Limb (tissue), 2 donors: ENCODE data around the gene UBE3B.
A peak's percentile ranks its signal among the peaks of the same experiment; 100 is the strongest.

Source experiments
- DNase-seq, 2 donors: peaks; one replicate each; pipeline ENCODE4 v3.0.0-alpha.2; 2016; ENCODE audit errors: extremely low spot score in 2 of 2

The UBE3B gene

GRCh38 chr12:109449845-109450532 is 27.4 kb upstream of the UBE3B start:
- no peak for DNase-seq

GRCh38 chr12:109450980-109451379 is 26.5 kb upstream of the UBE3B start:
- DNase-seq, result no peak

- DNase-seq, result no peak
Measured at GRCh38 chr12:109451400-109451799, 26.0 kb upstream of the UBE3B start.

GRCh38 chr12:109452489-109452888 is 24.9 kb upstream of the UBE3B start:
- no peak for DNase-seq

- DNase-seq, result no peak
Measured at GRCh38 chr12:109455706-109456105, 21.7 kb upstream of the UBE3B start.

GRCh38 chr12:109458086-109458485 is 19.3 kb upstream of the UBE3B start:
- no peak for DNase-seq

GRCh38 chr12:109458771-109459208 is 18.6 kb upstream of the UBE3B start:
- DNase-seq, result no peak

- DNase-seq, result no peak
Measured at GRCh38 chr12:109459247-109459646, 18.2 kb upstream of the UBE3B start.

GRCh38 chr12:109460538-109460937 is 16.9 kb upstream of the UBE3B start:
- DNase-seq, result no peak

GRCh38 chr12:109461049-109461845 is 16.2 kb upstream of the UBE3B start:
- DNase-seq, result no peak

- DNase-seq, result peak; percentile 57 to 72
Measured at GRCh38 chr12:109461846-109462756, 15.3 kb upstream of the UBE3B start.

GRCh38 chr12:109462868-109463692 is 14.4 kb upstream of the UBE3B start:
- peak; percentile 75 to 87 for DNase-seq

- DNase-seq, result no peak
Measured at GRCh38 chr12:109463756-109464155, 13.7 kb upstream of the UBE3B start.

GRCh38 chr12:109464642-109465351 is 12.6 kb upstream of the UBE3B start:
- no peak for DNase-seq

GRCh38 chr12:109466305-109466704 is 11.1 kb upstream of the UBE3B start:
- DNase-seq, result no peak

GRCh38 chr12:109466821-109467220 is 10.6 kb upstream of the UBE3B start:
- no peak for DNase-seq

GRCh38 chr12:109467978-109468676 is 9.3 kb upstream of the UBE3B start:
- no peak for DNase-seq

- no peak for DNase-seq
Measured at GRCh38 chr12:109469517-109469916, 7.9 kb upstream of the UBE3B start.

- no peak for DNase-seq
Measured at GRCh38 chr12:109473006-109473405, 4.4 kb upstream of the UBE3B start.
